Testis (tissue), 3 donors: ENCODE measurements around the gene PLCB3. TPM values are rescaled to one million over a fixed set of nuclear protein-coding genes. Genes with fewer than 3 reads are reported as not detected.

Source experiments
- DNase-seq: peaks from one replicate; pipeline ENCODE4 v3.0.0-alpha.2; 2019
- H3K27ac ChIP-seq, 2 donors: fragments of 200-600 bp; sonication (generic); one replicate each; pipeline ENCODE4 v1.5.1; 2019
- H3K27me3 ChIP-seq: fragments of 200-600 bp; sonication (generic); one replicate; pipeline ENCODE4 v1.5.1; 2019
- H3K36me3 ChIP-seq: fragments of 200-600 bp; sonication (generic); one replicate; pipeline ENCODE4 v1.5.1; 2017; ENCODE audit warnings: low read depth; ENCODE audit errors: missing control alignments
- H3K4me1 ChIP-seq: fragments of 200-600 bp; sonication (generic); one replicate; pipeline ENCODE4 v1.5.1; 2019
- H3K4me3 ChIP-seq, 2 donors: fragments of 200-600 bp; sonication (generic); one replicate each; pipeline ENCODE4 v1.5.1; 2017 to 2019
- H3K9me3 ChIP-seq: fragments of 200-600 bp; sonication (generic); one replicate; pipeline ENCODE4 v1.5.1; 2017
- POLR2A ChIP-seq: fragments of 450-650 bp; IDR thresholded peaks from one replicate; pipeline ENCODE4 v1.6.1; 2017; ENCODE audit warnings: antibody characterized with exemption, mild to moderate bottlenecking, moderate library complexity
- WGBS, 2 donors: methylation state at CpG; one replicate each; pipeline ENCODE4 v1.1.5; 2018; 5-methylcytosine and 5-hydroxymethylcytosine counted together
- intact Hi-C: fragments of 100-400 bp; cut with DNase I; formaldehyde crosslinking; loops from one replicate; pipeline ENCODE4 v1.15.1; 2023; ENCODE audit warnings: low total_unique reads
- polyA plus RNA-seq: library from polyadenylated mRNA; stranded (reverse); fragments of 350-450 nt; fragmentation: Illumina TruSeq; extraction: RNeasy Lipid Tissue Mini Kit (QIAGEN cat#74804); gene quantifications from one replicate; pipeline ENCODE4 v1.2.3, GENCODE V29; 2014; ENCODE audit warnings: low read depth, low replicate concordance; ENCODE audit not compliant: insufficient read depth
- total RNA-seq, 2 donors: library from RNA; depleted of rRNA; stranded (reverse); fragments of >200 nt; gene quantifications; one replicate each; pipeline ENCODE4 v1.2.3, GENCODE V29; 2016
- TF ChIP-seq, protein P1 (sequence below), 3 experiments: fragments of 450-650 bp in 2 of 3; fragments of 200-600 bp in 1 of 3; sonication (generic) in 1 of 3; IDR thresholded peaks; one replicate each; pipeline ENCODE4 v1.5.1; 2016 to 2019; ENCODE audit warnings: antibody characterized with exemption in 3 of 3, mild to moderate bottlenecking in 2 of 3, moderate library complexity in 1 of 3

Gene PLCB3
- total and polyA plus RNA-seq, 3 donors from 2014 or later, result 14.2 to 45.4 (median 29.6) TPM

DNA sequence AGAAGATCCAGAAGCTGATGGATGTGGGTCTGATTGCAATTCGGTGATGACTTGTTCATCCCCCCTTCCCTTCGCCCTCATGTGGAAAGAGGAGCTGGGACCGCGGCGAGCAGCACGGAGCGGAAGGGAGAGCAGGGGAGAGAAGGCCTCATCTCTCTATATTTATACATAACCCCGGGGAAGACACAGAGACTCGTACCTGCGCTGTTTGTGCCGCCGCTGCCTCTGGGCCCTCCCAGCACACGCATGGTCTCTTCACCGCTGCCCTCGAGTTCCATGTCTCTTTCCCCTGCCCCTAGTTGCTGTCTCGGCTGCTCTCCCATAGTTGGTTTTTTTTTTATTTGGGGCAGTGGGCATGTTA lies 47.3 kb upstream of the PLCB3 start:
- Histone ChIP-seq H3K27ac (peak overlapping the region in 1 of 2 donors; percentile 3), H3K4me3 (no peak overlapping the region), H3K4me1 (peaks cover 9% of the 10 kb centered on the region), H3K27me3 (no peaks in the 10 kb centered on the region), H3K9me3 (no peaks in the 10 kb centered on the region), H3K36me3 (no peaks in the 10 kb centered on the region)
- intact Hi-C loops, result loop anchor here (10.0 kb wide), 1 partner anchor 91 kb away; the partner anchor contains the start of gene KCNK4
- TF ChIP-seq POLR2A, result no peak
- TF ChIP-seq, protein P1, sequence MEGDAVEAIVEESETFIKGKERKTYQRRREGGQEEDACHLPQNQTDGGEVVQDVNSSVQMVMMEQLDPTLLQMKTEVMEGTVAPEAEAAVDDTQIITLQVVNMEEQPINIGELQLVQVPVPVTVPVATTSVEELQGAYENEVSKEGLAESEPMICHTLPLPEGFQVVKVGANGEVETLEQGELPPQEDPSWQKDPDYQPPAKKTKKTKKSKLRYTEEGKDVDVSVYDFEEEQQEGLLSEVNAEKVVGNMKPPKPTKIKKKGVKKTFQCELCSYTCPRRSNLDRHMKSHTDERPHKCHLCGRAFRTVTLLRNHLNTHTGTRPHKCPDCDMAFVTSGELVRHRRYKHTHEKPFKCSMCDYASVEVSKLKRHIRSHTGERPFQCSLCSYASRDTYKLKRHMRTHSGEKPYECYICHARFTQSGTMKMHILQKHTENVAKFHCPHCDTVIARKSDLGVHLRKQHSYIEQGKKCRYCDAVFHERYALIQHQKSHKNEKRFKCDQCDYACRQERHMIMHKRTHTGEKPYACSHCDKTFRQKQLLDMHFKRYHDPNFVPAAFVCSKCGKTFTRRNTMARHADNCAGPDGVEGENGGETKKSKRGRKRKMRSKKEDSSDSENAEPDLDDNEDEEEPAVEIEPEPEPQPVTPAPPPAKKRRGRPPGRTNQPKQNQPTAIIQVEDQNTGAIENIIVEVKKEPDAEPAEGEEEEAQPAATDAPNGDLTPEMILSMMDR (IDR thresholded peaks at IDR 0.05), result no peak
- DNase-seq, result no peak
- 66 to 74% methylated on average over 16 of the region's 16 CpGs for WGBS, 2 donors

DNA sequence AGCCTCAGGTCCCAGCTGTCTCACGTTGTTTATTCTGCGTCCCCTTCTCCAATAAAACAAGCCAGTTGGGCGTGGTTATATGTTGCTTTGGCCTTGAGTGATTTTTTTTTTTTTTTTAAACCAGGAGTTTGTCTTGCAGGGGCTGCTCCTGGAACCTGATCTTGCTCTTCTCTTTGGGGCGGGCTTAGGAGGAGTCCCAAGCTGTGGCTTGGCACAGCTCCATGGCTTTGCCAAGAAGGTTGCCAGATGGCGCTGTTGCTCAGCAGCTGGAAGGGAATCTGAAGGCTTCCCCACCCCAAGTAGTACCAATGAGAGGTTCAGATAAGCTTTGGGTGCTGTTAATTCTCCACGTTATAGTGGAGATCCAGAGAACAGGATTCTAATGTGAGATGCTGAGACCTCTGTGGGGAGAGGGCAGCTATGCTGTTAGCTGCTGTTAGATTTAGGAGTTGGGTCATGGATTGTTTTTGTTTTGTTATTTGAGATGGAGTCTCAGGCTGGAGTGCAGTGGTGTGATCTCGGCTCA lies 46.8 kb upstream of the PLCB3 start:
- Histone ChIP-seq H3K27ac (peak overlapping the region in 1 of 2 donors; percentile 3), H3K27me3 (no peaks in the 10 kb centered on the region), H3K4me3 (no peak overlapping the region), H3K36me3 (no peaks in the 10 kb centered on the region), H3K9me3 (no peaks in the 10 kb centered on the region), H3K4me1 (peaks cover 9% of the 10 kb centered on the region)
- 33 to 39% methylated on average over 6 to 7 of the region's 7 CpGs for WGBS, 2 donors
- TF ChIP-seq, protein P1 (IDR thresholded peaks at IDR 0.05), result peak; percentile 47 to 64 (median 61)
- no peak for TF ChIP-seq POLR2A
- intact Hi-C loops, result loop anchor here (10.0 kb wide), 1 partner anchor 90 kb away; the partner anchor contains the start of gene KCNK4
- peak; percentile 94 for DNase-seq

DNA sequence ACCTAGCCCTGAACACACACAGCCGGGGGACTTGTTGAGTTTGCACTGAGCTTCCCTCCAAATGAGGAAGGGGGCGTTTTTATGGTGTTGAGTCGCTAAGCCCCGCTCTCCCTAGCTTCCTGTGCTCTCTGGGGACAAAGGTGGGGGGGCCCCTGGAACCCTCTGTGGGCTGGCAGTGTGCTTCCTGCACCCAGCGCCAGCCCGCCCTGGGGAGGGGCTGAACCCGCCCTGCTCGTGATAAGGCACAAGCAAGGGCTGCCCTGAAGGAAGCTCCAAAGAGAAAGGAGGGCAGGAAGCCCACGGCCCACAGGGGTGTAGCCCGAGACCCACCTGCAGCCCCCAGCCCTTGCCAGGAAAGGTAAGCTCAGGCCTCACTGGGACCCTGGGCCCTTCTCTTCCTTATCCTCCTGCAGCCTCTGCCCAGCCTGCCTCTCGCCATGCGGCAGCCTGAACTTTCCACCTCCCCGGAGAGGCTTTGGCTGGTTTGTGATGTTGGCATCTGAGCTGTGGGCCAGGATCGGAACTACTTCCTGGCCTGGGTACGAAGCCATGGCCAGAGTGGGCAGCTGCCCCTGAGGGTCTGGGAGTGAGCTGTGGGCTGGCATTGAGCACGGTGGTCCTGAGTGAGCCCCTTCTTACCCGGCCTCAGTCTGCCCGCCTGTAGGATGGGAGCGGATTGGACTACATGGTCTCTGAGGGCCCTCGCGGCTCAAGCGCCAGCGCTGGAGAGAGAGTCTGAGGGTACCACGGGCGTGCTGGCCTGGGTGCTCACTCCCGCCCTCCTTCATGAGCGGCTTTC lies 44.7 kb upstream of the PLCB3 start, which contains the start of gene FERMT3:
TSS of gene FERMT3 (plus strand) at position 265 of the 799 bp plus-strand sequence. CDS start 644 bp downstream, outside the sequence.
- WGBS, 2 donors, result 66 to 81% methylated on average over 8 to 27 of the region's 27 CpGs
- H3K27ac ChIP-seq, result peak within 1 kb of the TSS; percentile 65 to 71
- intact Hi-C loops, result loop anchor here (10.0 kb wide), 1 partner anchor 88 kb away; the partner anchor contains the start of gene KCNK4
- H3K36me3 ChIP-seq, result no peaks in the 10 kb centered on the region
- H3K27me3 ChIP-seq, result no peaks in the 10 kb centered on the region
- no peak for TF ChIP-seq POLR2A
- TF ChIP-seq, protein P1 (IDR thresholded peaks at IDR 0.05), result no peak
- peak; percentile 38 for DNase-seq
- peak within 1 kb of the TSS; percentile 24 to 34 for H3K4me3 ChIP-seq
- H3K4me1 ChIP-seq, result peaks cover 9% of the 10 kb centered on the region
- no peaks in the 10 kb centered on the region for H3K9me3 ChIP-seq

DNA sequence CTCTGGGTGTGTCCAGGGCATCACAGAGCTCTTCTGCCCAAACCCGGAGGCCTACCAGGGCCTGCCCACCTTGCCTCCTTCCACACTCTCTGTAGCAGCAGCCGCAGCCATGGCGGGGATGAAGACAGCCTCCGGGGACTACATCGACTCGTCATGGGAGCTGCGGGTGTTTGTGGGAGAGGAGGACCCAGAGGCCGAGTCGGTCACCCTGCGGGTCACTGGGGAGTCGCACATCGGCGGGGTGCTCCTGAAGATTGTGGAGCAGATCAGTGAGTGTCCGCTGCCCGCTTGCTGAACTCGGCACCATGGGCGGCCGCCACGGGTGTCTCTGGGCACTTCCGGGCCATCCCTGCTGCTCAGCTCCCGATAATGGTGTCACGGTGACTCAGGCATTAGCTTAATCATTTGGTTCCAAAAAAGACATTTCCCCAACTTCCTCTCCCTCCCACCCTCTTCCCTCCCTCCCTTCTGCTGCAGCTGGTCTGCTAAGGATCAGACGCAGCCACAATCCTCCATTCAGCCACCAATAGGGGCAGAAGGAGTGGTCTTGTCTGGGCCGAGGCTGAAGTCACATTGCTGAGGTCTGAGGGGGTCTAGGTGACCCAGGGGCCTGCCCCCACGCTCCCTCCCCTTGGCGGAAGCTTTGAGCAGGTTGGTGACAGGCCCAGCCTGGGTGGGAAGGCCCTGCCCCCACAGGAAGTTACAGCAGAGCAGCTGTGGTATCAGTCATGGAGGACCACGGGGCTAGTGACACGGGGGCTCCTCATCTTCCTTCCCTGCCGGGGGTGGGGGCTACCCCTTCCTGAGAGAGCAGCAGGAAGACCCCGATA lies 43.9 kb upstream of the PLCB3 start:
- peak overlapping the region in 1 of 2 donors; percentile 34 for H3K4me3 ChIP-seq
- H3K27ac ChIP-seq, result peak overlapping the region; percentile 65 to 71
- no peak for TF ChIP-seq POLR2A
- TF ChIP-seq, protein P1 (IDR thresholded peaks at IDR 0.05), result no peak
- DNase-seq, result peak; percentile 37
- no peaks in the 10 kb centered on the region for H3K9me3 ChIP-seq
- intact Hi-C loops, result loop anchor here (10.0 kb wide), 1 partner anchor 87 kb away; the partner anchor contains the start of gene KCNK4
- peaks cover 9% of the 10 kb centered on the region for H3K4me1 ChIP-seq
- no peaks in the 10 kb centered on the region for H3K36me3 ChIP-seq
- no peaks in the 10 kb centered on the region for H3K27me3 ChIP-seq
- WGBS, 2 donors, result 51 to 55% methylated on average over 19 to 30 of the region's 30 CpGs
